A549 treated with DMSO at 1 μM for 4 hours (cell line): ENCODE results near the gene GRIA4. TPM values are rescaled to one million over a fixed set of nuclear protein-coding genes. Genes with fewer than 3 reads are reported as not detected.

ENCODE experiments used
- total RNA-seq: library from RNA; stranded (reverse); fragments of 200-300 nt; extraction: Qiagen RNA extraction; gene quantifications from 5 replicates; pipeline ENCODE4 v1.2.3, GENCODE V29; 2022; ENCODE audit warnings: low read depth

GRIA4 gene
- total RNA-seq = 0.03 TPM in 1 of 5 replicates, not detected in the others

DNA sequence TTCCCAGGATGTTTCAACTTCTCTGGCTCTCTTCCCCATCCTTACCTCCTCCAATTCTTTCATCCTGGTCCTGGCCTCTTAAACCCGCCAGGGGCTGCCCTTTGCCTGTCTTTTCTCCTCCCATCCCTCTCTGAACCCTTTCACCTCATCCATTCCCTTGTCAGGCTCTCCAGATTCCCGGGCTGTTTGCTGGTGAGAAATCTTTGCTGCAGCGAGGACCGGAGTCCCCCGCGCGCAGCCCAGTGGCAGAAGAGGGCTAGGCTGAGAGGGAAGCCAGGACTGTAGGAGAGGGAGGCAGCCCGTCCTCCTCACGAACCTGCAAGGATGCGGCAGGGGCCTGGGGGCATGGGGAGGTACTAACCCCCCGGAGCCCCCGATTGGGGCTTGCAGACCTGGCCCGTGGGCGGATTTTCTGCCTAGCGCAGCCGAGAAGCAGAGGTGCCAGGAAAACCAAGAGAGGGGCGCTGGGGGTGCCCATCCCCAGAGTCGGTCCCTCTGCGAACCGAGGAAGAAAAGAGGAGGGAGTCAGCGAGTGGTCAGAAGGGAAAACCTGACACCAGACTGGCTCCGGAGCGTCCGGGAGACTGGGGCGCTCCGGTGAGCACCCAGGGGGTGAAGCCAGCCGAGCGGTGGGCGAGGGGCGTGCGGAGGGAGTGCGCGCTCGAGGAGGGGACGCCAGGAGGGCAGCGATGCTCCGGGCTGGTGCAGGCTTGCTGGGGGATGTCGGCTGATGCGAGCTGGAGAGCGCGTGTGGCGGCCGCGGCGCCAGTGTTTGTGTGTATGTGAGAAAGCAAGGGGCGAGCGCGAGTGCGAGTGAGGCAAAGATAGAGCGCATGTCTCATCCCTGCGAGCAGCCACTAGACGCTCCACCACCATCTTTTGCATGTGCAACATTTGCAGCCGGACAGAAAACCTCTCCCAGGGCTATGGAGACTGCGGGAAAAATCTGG is at the start of gene GRIA4:
GRIA4 (plus strand) TSS at position 242 of the 950 bp plus-strand sequence. CDS start 925 bp downstream, outside the sequence.

DNA sequence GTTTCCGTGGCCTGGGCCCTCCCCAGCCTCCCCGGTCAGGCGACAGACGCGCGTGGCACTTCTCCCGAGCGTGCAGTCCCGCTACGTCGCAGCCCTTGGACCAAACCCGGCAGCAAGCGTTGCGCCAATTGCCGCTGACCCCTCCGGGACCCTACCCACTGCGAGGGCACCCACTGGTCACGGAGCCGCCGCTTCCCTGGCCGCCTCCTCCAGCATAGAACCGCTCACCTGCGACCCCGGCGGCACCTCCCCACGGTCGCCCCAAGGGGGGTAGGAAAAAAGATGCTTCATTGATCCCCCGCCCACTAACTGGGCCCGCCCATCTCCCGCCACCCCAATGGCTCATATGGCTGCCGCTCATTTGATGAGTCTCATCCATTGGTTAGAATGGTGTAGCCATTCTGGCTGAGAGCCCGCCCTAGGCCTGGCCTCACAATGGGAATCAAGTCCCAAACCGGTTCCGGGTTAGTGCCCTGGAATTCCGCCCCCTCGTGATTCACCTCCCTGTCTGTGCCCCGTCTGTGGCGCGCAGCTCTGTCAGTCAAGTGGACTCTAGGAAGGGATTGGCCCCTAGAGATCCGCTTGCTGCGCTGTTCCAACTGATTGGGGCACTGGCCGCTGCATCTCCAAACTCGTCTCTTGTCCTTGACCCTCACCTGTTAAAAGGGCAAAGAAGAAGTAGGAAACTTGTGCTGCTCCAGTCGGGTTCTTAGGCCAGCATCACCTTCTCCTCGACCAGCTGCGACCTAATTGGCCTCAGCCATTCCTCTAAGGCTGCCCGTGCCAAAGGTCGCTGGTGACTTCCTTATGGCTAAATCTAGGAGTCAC is 412.3 kb downstream of the GRIA4 start, which contains the start of gene MSANTD4:
MSANTD4 (minus strand) TSS at position 274 of the 828 bp plus-strand sequence. CDS start 11,323 bp downstream, outside the sequence.

